ENCODE measurements around the gene D2HGDH. TPM values are rescaled to one million over a fixed set of nuclear protein-coding genes. Genes with fewer than 3 reads are reported as not detected.

The D2HGDH gene
- total and polyA plus RNA-seq, 2 of the 13 experiments (the other 11 are each of a cell fraction or from before 2014, with no cell fraction given), result 19.2 to 20.3 TPM

GRCh38 chr2:241773511-241774418, 39.3 kb downstream of the D2HGDH start (continued):
- 0 out of 2 replicates have a peak, but pooled peaks have one; percentile 66 for TF ChIP-seq ZNF761 (CRISPR knock-in tag; conservative IDR thresholded peaks at IDR 0.05)
- TF ChIP-seq ZNF33A (CRISPR knock-in tag; IDR thresholded peaks at IDR 0.05; ENCODE audit: borderline replicate concordance), result no peak
- TF ChIP-seq, protein P1, sequence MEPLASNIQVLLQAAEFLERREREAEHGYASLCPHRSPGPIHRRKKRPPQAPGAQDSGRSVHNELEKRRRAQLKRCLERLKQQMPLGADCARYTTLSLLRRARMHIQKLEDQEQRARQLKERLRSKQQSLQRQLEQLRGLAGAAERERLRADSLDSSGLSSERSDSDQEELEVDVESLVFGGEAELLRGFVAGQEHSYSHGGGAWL (CRISPR knock-in tag; IDR thresholded peaks at IDR 0.05), result peak; percentile 76
- TF ChIP-seq ZNF883 (CRISPR knock-in tag; IDR thresholded peaks at IDR 0.05; ENCODE audit: not compliant biosample characterization), result peak; percentile 12
- TF ChIP-seq ZNF138 (CRISPR knock-in tag; IDR thresholded peaks at IDR 0.05; ENCODE audit: low read depth), result no peak
- peak; percentile 100 for TF ChIP-seq HNRNPL (IDR thresholded peaks at IDR 0.05; ENCODE audit: low read depth, low read length)
- TF ChIP-seq HNF4G (IDR thresholded peaks at IDR 0.05; ENCODE audit: borderline replicate concordance, low read depth, low read length), result peak; percentile 80
- TF ChIP-seq HNF4G (CRISPR knock-in tag; IDR thresholded peaks at IDR 0.05; ENCODE audit: borderline replicate concordance, low read depth), result peak; percentile 34; the same call in 1 of the 2 replicates
- TF ChIP-seq CBFB (CRISPR knock-in tag; IDR thresholded peaks at IDR 0.05), result 0 out of 2 replicates have a peak, but pooled peaks have one; percentile 28
- TF ChIP-seq ZNF432 (CRISPR knock-in tag; IDR thresholded peaks at IDR 0.05; ENCODE audit: borderline replicate concordance), result no peak
- no peak for TF ChIP-seq ZNF101 (CRISPR knock-in tag; IDR thresholded peaks at IDR 0.05; ENCODE audit: borderline replicate concordance, low read depth)
- peak; percentile 45 for TF ChIP-seq YY1 (IDR thresholded peaks at IDR 0.05; ENCODE audit: insufficient read depth, insufficient replicate concordance, low read depth, low read length)
- peak; percentile 80 for TF ChIP-seq ZMYM3 (CRISPR knock-in tag; IDR thresholded peaks at IDR 0.05)
- TF ChIP-seq MTF1 (CRISPR knock-in tag; IDR thresholded peaks at IDR 0.05), result no peak
- TF ChIP-seq MAF1 (CRISPR knock-in tag; IDR thresholded peaks at IDR 0.05; ENCODE audit: borderline replicate concordance), result peak; percentile 12; the same call in 1 of the 2 replicates
- no peak for TF ChIP-seq ZNF383 (CRISPR knock-in tag; IDR thresholded peaks at IDR 0.05; ENCODE audit: borderline replicate concordance)
- TF ChIP-seq ETV5 (CRISPR knock-in tag; IDR thresholded peaks at IDR 0.05; ENCODE audit: borderline replicate concordance), result peak; percentile 82
- no peak; a peak in 1 of 4 replicates for TF ChIP-seq NR2F1 (CRISPR knock-in tag; IDR thresholded peaks at IDR 0.05)
- TF ChIP-seq CHCHD3 (CRISPR knock-in tag; IDR thresholded peaks at IDR 0.05), result peak; percentile 83; the same call in 1 of the 2 replicates
- TF ChIP-seq SPEN (CRISPR knock-in tag; IDR thresholded peaks at IDR 0.05; ENCODE audit: low read depth), result peak; percentile 56; the same call in 1 of the 2 replicates
- no peak for TF ChIP-seq STAG1 (CRISPR knock-in tag; IDR thresholded peaks at IDR 0.05)
- TF ChIP-seq GLI4 (CRISPR knock-in tag; IDR thresholded peaks at IDR 0.05; ENCODE audit: borderline replicate concordance), result no peak
- TF ChIP-seq TARDBP (CRISPR knock-in tag; IDR thresholded peaks at IDR 0.05), result 0 out of 2 replicates have a peak, but pooled peaks have one; percentile 23
- TF ChIP-seq, protein P2, sequence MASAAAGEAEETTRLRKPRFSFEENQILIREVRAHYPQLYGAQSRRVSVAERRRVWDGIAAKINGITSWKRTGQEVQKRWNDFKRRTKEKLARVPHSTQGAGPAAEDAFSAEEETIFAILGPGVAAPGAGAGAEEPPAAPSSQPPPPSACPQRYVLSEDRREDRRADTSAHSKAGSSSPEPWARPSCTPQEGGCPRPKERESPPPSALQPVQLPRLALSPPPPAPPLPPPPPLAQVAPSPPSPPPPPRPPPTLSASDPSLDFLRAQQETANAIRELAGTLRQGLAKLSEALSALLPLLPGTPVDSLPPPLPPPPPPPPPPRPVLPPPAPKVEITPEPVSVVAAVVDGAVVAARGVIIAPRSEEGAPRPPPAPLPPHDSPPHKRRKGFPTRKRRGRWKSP (CRISPR knock-in tag; IDR thresholded peaks at IDR 0.05), result peak; percentile 44
- 0 out of 2 replicates have a peak, but pooled peaks have one; percentile 9 for TF ChIP-seq HOXA9 (CRISPR knock-in tag; IDR thresholded peaks at IDR 0.05; ENCODE audit: borderline replicate concordance)
- no peak for TF ChIP-seq ATF7 (IDR thresholded peaks at IDR 0.05)
- TF ChIP-seq ATF7 (CRISPR knock-in tag; IDR thresholded peaks at IDR 0.05), result no peak
- no peak for TF ChIP-seq ZNF562 (CRISPR knock-in tag; IDR thresholded peaks at IDR 0.05; ENCODE audit: borderline replicate concordance)

All from HepG2 (cell line).